ENCODE results near the gene ZNF606.

Gene ZNF606

GRCh38 chr19:58034477-58034793 is 31.8 kb upstream of the ZNF606 start:
- no peak overlapping the region for H3K9ac ChIP-seq
- no peaks in the 10 kb centered on the region for H3K36me3 ChIP-seq (ENCODE audit: insufficient read depth)
- H3K4me1 ChIP-seq (ENCODE audit: low read depth, poor library complexity, severe bottlenecking), result no peaks in the 10 kb centered on the region
- H3K27ac ChIP-seq, result no peak overlapping the region
- H3K4me3 ChIP-seq (IDR thresholded peaks at IDR 0.05; ENCODE audit: insufficient read depth, low read depth, low read length), result no peak overlapping the region
- no peak for TF ChIP-seq CTCF (conservative IDR thresholded peaks at IDR 0.05; ENCODE audit: low read depth, low read length)
- no peaks in the 10 kb centered on the region for H4K20me1 ChIP-seq (ENCODE audit: insufficient read depth)
- peaks cover 8% of the 10 kb centered on the region; the same call in 1 of the 2 replicates for H3K27me3 ChIP-seq (ENCODE audit: insufficient read depth, low read depth)
- H3K79me2 ChIP-seq (ENCODE audit: insufficient read depth, low read depth), result no peaks in the 10 kb centered on the region
- no peak overlapping the region for H2AFZ ChIP-seq (ENCODE audit: low read depth)
- no peak overlapping the region for H3K4me2 ChIP-seq

- Histone ChIP-seq H3K4me1 (ENCODE audit: low read depth, poor library complexity, severe bottlenecking) (no peaks in the 10 kb centered on the region), H3K27ac (no peak within 1 kb of the TSS), H3K36me3 (ENCODE audit: insufficient read depth) (no peaks in the 10 kb centered on the region), H3K9ac (no peak within 1 kb of the TSS), H4K20me1 (ENCODE audit: insufficient read depth) (no peaks in the 10 kb centered on the region), H3K4me3 (IDR thresholded peaks at IDR 0.05; ENCODE audit: insufficient read depth, low read depth, low read length) (no peak within 1 kb of the TSS), H3K4me2 (no peak within 1 kb of the TSS), H3K27me3 (ENCODE audit: insufficient read depth, low read depth) (peaks cover 8% of the 10 kb centered on the region; the same call in 1 of the 2 replicates), H3K79me2 (ENCODE audit: insufficient read depth, low read depth) (no peaks in the 10 kb centered on the region), H2AFZ (ENCODE audit: low read depth) (no peak within 1 kb of the TSS)
- no peak for TF ChIP-seq CTCF (conservative IDR thresholded peaks at IDR 0.05; ENCODE audit: low read depth, low read length)
These were observed 31.3 kb upstream of the ZNF606 start, which contains the start of gene ZSCAN1 for GRCh38 chr19:58033741-58034476. TSS of gene ZSCAN1 (plus strand) at chr19:58034025. CDS start at chr19:58037837, 3,812 bp downstream.

GRCh38 chr19:58024661-58025060 is 22.0 kb upstream of the ZNF606 start:
- no peaks in the 10 kb centered on the region for H4K20me1 ChIP-seq (ENCODE audit: insufficient read depth)
- H3K4me1 ChIP-seq (ENCODE audit: low read depth, poor library complexity, severe bottlenecking), result no peaks in the 10 kb centered on the region
- H3K36me3 ChIP-seq (ENCODE audit: insufficient read depth), result no peaks in the 10 kb centered on the region
- H3K27ac ChIP-seq, result no peak overlapping the region
- no peak overlapping the region for H3K4me3 ChIP-seq (IDR thresholded peaks at IDR 0.05; ENCODE audit: insufficient read depth, low read depth, low read length)
- no peaks in the 10 kb centered on the region for H3K79me2 ChIP-seq (ENCODE audit: insufficient read depth, low read depth)
- no peak overlapping the region for H3K9ac ChIP-seq
- 0 out of 2 replicates have a peak, but pooled peaks cover 3% of the 10 kb centered on the region for H3K27me3 ChIP-seq (ENCODE audit: insufficient read depth, low read depth)
- H2AFZ ChIP-seq (ENCODE audit: low read depth), result no peak overlapping the region
- no peak overlapping the region for H3K4me2 ChIP-seq
- TF ChIP-seq CTCF (conservative IDR thresholded peaks at IDR 0.05; ENCODE audit: low read depth, low read length), result no peak

GRCh38 chr19:58022283-58022660 is 19.7 kb upstream of the ZNF606 start:
- H2AFZ ChIP-seq (ENCODE audit: low read depth), result no peak overlapping the region
- H4K20me1 ChIP-seq (ENCODE audit: insufficient read depth), result no peaks in the 10 kb centered on the region
- no peaks in the 10 kb centered on the region for H3K4me1 ChIP-seq (ENCODE audit: low read depth, poor library complexity, severe bottlenecking)
- H3K4me2 ChIP-seq, result no peak overlapping the region
- no peak; the same call in 1 of the 2 replicates for TF ChIP-seq CTCF (conservative IDR thresholded peaks at IDR 0.05; ENCODE audit: low read depth, low read length)
- H3K4me3 ChIP-seq (IDR thresholded peaks at IDR 0.05; ENCODE audit: insufficient read depth, low read depth, low read length), result no peak overlapping the region
- H3K9ac ChIP-seq, result no peak overlapping the region
- H3K27me3 ChIP-seq (ENCODE audit: insufficient read depth, low read depth), result 0 out of 2 replicates have a peak, but pooled peaks cover 3% of the 10 kb centered on the region
- H3K27ac ChIP-seq, result no peak overlapping the region
- no peaks in the 10 kb centered on the region for H3K79me2 ChIP-seq (ENCODE audit: insufficient read depth, low read depth)
- no peaks in the 10 kb centered on the region for H3K36me3 ChIP-seq (ENCODE audit: insufficient read depth)

Measured in KMS-11 (cell line).